Fibroblast of lung (primary cell): ENCODE results near the gene MMP1. TPM values are rescaled to one million over a fixed set of nuclear protein-coding genes. Genes with fewer than 3 reads are reported as not detected.

Experiments used
- DNase-seq, 2 donors: peaks; one replicate each; pipeline versions ENCODE4 v3.0.0 to v3.0.0-alpha.2; 2010; ENCODE audit warnings: low read depth in 2 of 2
- H2AFZ ChIP-seq: 2 replicates; pipeline ENCODE4 v1.5.1; 2012; ENCODE audit warnings: low read length, control low read depth, inconsistent platforms
- H3K27ac ChIP-seq: 2 replicates; pipeline ENCODE4 v1.5.1; 2011; ENCODE audit warnings: low read length, control low read depth; ENCODE audit not compliant: insufficient read depth
- H3K27me3 ChIP-seq: 2 replicates; pipeline ENCODE4 v1.5.1; 2011; ENCODE audit warnings: mild to moderate bottlenecking, low read length; ENCODE audit not compliant: control insufficient read depth, insufficient read depth
- H3K36me3 ChIP-seq: 2 replicates; pipeline ENCODE4 v1.5.1; 2011; ENCODE audit warnings: low read length; ENCODE audit not compliant: control insufficient read depth, insufficient read depth
- H3K4me1 ChIP-seq: 2 replicates; pipeline ENCODE4 v1.5.1; 2011; ENCODE audit warnings: low read length; ENCODE audit not compliant: control insufficient read depth, insufficient read depth; ENCODE audit errors: extremely low read depth
- H3K4me2 ChIP-seq: 2 replicates; pipeline ENCODE4 v1.5.1; 2011; ENCODE audit warnings: low read length, control low read depth; ENCODE audit not compliant: insufficient read depth; ENCODE audit errors: extremely low read depth
- H3K4me3 ChIP-seq, 4 experiments: fragments of 200-600 bp in 1 of 4; sonication (generic) in 1 of 4; replicated peaks in 1 of 4; 2 replicates each; pipeline ENCODE4 v1.5.1; 2011 to 2016; ENCODE audit warnings: low read length in 4 of 4, low read depth in 3 of 4, mild to moderate bottlenecking in 3 of 4, control low read depth in 2 of 4, inconsistent platforms in 1 of 4, mixed read lengths in 1 of 4; ENCODE audit not compliant: insufficient read depth in 1 of 4; ENCODE audit errors: control extremely low read depth in 1 of 4
- H3K79me2 ChIP-seq: 2 replicates; pipeline ENCODE4 v1.5.1; 2012; ENCODE audit warnings: mild to moderate bottlenecking, low read length, inconsistent platforms; ENCODE audit not compliant: control insufficient read depth, insufficient read depth
- H3K9ac ChIP-seq: 2 replicates; pipeline ENCODE4 v1.5.1; 2011; ENCODE audit warnings: mild to moderate bottlenecking, low read length, control low read depth; ENCODE audit not compliant: insufficient read depth
- H3K9me3 ChIP-seq: 2 replicates; pipeline ENCODE4 v1.5.1; 2012; ENCODE audit warnings: low read depth, low read length; ENCODE audit not compliant: control insufficient read depth, insufficient read depth
- H4K20me1 ChIP-seq: 2 replicates; pipeline ENCODE4 v1.5.1; 2011; ENCODE audit warnings: low read length; ENCODE audit not compliant: control insufficient read depth, insufficient read depth; ENCODE audit errors: extremely low read depth
- CTCF ChIP-seq, 2 donors: IDR thresholded peaks in 1 of 2; conservative IDR thresholded peaks in 1 of 2; 1 replicate in 1 of 2; 2 replicates in 1 of 2; pipeline ENCODE4 v1.5.1; 2011 to 2012; ENCODE audit warnings: low read length in 2 of 2, control low read depth in 1 of 2, inconsistent platforms in 1 of 2, low read depth in 1 of 2, mild to moderate bottlenecking in 1 of 2
- EZH2 ChIP-seq: IDR thresholded peaks from 2 replicates; pipeline ENCODE4 v1.5.1; 2012; ENCODE audit warnings: low read length, control low read depth, mild to moderate bottlenecking; ENCODE audit errors: missing control alignments
- polyA plus RNA-seq, 2 donors: library from polyadenylated mRNA; depleted of rRNA in 1 of 2; stranded (reverse) in 1 of 2; unstranded in 1 of 2; fragments of >200 nt; gene quantifications; 2 replicates each; pipeline ENCODE4 v1.2.1, GENCODE V29; 2011 to 2012; ENCODE audit warnings: missing spikeins in 1 of 2
- total RNA-seq: library from RNA; depleted of rRNA; stranded (reverse); fragments of >200 nt; gene quantifications from 2 replicates; pipeline ENCODE4 v1.2.1, GENCODE V29; 2014

Gene MMP1
- total and polyA plus RNA-seq, 2 donors (not counting 1 experiment from before 2014, with no cell fraction given): 40.5 to 489 TPM

- peak overlapping the region; percentile 65 for H2AFZ ChIP-seq
- no peaks in the 10 kb centered on the region for H3K79me2 ChIP-seq
- DNase-seq: peak; percentile 35 to 47
- H3K4me2 ChIP-seq: no peak overlapping the region
- no peaks in the 10 kb centered on the region for H3K27me3 ChIP-seq
- H3K27ac ChIP-seq: no peak overlapping the region
- H3K4me1 ChIP-seq: no peaks in the 10 kb centered on the region
- no peak overlapping the region for H3K9ac ChIP-seq
- no peaks in the 10 kb centered on the region for H3K36me3 ChIP-seq
- H3K9me3 ChIP-seq: no peaks in the 10 kb centered on the region
- no peak overlapping the region for H3K4me3 ChIP-seq
- TF ChIP-seq EZH2 (no peak), CTCF (conservative IDR thresholded peaks at IDR 0.05 in 1 of 2, IDR thresholded peaks at IDR 0.05 in 1 of 2; ENCODE audit: low read depth in 1 of 2, low read length in 2 of 2) (peak; percentile 61 to 71)
- no peaks in the 10 kb centered on the region for H4K20me1 ChIP-seq
Measured at GRCh38 chr11:102810950-102811660, 13.1 kb upstream of the MMP1 start.

GRCh38 chr11:102809971-102810370, 12.0 kb upstream of the MMP1 start:
- Histone ChIP-seq H3K36me3 (no peaks in the 10 kb centered on the region), H3K4me2 (no peak overlapping the region), H3K4me3 (no peak overlapping the region), H3K9me3 (no peaks in the 10 kb centered on the region), H4K20me1 (no peaks in the 10 kb centered on the region), H3K27ac (no peak overlapping the region), H3K27me3 (no peaks in the 10 kb centered on the region), H2AFZ (no peak overlapping the region), H3K9ac (no peak overlapping the region), H3K79me2 (no peaks in the 10 kb centered on the region), H3K4me1 (no peaks in the 10 kb centered on the region)
- DNase-seq: no peak
- no peak for TF ChIP-seq CTCF (conservative IDR thresholded peaks at IDR 0.05 in 1 of 2, IDR thresholded peaks at IDR 0.05 in 1 of 2; ENCODE audit: low read depth in 1 of 2, low read length in 2 of 2)
- no peak for TF ChIP-seq EZH2

GRCh38 chr11:102807921-102808320, 10.0 kb upstream of the MMP1 start:
- Histone ChIP-seq H3K9ac (no peak overlapping the region), H3K27me3 (no peaks in the 10 kb centered on the region), H3K9me3 (no peaks in the 10 kb centered on the region), H3K4me2 (no peak overlapping the region), H2AFZ (no peak overlapping the region), H3K27ac (no peak overlapping the region), H4K20me1 (no peaks in the 10 kb centered on the region), H3K79me2 (no peaks in the 10 kb centered on the region), H3K36me3 (no peaks in the 10 kb centered on the region), H3K4me1 (no peaks in the 10 kb centered on the region), H3K4me3 (no peak overlapping the region)
- TF ChIP-seq CTCF (conservative IDR thresholded peaks at IDR 0.05 in 1 of 2, IDR thresholded peaks at IDR 0.05 in 1 of 2; ENCODE audit: low read depth in 1 of 2, low read length in 2 of 2) (peak in 1 of 2 donors; percentile 53), EZH2 (no peak)
- peak; percentile 31 to 43 for DNase-seq
